ENCODE results near the gene RNPC3.

RNPC3 gene, protein sequence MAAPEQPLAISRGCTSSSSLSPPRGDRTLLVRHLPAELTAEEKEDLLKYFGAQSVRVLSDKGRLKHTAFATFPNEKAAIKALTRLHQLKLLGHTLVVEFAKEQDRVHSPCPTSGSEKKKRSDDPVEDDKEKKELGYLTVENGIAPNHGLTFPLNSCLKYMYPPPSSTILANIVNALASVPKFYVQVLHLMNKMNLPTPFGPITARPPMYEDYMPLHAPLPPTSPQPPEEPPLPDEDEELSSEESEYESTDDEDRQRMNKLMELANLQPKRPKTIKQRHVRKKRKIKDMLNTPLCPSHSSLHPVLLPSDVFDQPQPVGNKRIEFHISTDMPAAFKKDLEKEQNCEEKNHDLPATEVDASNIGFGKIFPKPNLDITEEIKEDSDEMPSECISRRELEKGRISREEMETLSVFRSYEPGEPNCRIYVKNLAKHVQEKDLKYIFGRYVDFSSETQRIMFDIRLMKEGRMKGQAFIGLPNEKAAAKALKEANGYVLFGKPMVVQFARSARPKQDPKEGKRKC

DNA sequence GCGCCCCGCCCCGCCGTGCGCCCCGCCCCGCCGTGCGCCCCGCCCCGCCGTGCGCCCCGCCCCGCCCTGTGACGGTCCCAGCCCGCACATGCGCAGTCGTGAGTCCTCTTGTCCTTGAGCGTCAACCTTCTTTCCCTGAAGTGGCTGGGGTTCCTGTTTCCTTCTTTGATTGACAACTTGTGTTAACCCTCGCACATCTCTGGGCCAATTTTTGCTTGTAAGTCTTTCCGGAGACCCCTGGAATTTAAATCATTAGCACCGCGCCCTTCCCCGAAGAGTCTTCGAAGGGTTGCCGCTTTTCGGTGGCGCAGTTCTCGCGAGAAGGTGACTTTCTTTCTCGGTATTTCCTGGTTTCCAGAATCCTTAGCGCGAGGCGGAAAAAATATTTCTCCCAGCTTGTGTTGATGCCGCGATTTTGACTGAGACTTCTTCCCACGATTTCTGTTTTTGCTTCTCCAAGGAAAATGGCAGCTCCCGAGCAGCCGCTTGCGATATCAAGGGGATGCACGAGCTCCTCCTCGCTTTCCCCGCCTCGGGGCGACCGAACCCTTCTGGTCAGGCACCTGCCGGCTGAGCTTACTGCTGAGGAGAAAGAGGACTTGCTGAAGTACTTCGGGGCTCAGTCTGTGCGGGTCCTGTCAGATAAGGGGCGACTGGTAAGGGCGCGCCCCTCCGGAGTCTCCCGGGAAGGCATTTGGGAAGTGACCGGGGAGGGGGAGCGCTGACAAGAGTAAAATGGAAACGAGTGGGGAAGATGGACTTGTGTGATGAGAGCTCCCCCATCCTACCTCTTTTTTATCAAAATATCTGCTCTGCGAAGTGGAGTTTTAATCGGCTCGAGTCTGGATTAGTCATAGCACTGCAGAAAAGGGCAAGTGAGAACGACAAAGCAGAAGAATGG, at the start of gene RNPC3:
TSS of gene RNPC3 (plus strand) at position 93 of the 901 bp plus-strand sequence. CDS start at position 465, 372 bp downstream.
- Histone ChIP-seq H3K4me3 (ENCODE audit: low read length) (peak within 1 kb of the TSS; percentile 74), H3K4me1 (ENCODE audit: insufficient read depth, low read length) (peaks cover 16% of the 10 kb centered on the region), H3K27me3 (ENCODE audit: insufficient read depth, low read length) (no peaks in the 10 kb centered on the region), H3K9me3 (ENCODE audit: low read length) (peaks cover 2% of the 10 kb centered on the region), H3K36me3 (ENCODE audit: insufficient read depth, low read length) (peaks cover 20% of the 10 kb centered on the region), H2AFZ (ENCODE audit: low read depth, low read length) (peak within 1 kb of the TSS; percentile 67)

DNA sequence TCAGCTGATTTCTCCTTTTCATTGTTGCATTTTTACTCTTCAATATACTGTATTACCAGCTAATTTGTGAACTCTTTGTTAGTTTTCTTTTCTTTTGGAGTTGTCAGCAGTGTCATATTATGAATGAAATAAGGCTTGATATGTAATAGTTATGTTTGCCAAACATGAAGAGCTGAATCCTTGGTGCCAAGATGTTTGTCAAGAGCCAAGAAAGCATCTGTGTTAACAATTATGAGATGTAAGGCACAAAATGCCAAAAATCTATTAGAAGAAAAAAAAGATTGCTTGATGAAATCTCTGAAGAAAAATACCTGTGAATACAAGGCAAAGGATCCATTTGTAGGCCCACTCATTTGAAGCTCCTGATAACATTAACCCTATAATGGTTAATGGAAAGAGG, 48.4 kb upstream of the RNPC3 start:
- H2AFZ ChIP-seq (ENCODE audit: low read depth, low read length): no peak overlapping the region
- H3K4me3 ChIP-seq (ENCODE audit: low read length): no peak overlapping the region
- H3K4me1 ChIP-seq (ENCODE audit: insufficient read depth, low read length): no peaks in the 10 kb centered on the region
- H3K27me3 ChIP-seq (ENCODE audit: insufficient read depth, low read length): no peaks in the 10 kb centered on the region
- no peaks in the 10 kb centered on the region for H3K9me3 ChIP-seq (ENCODE audit: low read length)
- H3K36me3 ChIP-seq (ENCODE audit: insufficient read depth, low read length): no peaks in the 10 kb centered on the region

DNA sequence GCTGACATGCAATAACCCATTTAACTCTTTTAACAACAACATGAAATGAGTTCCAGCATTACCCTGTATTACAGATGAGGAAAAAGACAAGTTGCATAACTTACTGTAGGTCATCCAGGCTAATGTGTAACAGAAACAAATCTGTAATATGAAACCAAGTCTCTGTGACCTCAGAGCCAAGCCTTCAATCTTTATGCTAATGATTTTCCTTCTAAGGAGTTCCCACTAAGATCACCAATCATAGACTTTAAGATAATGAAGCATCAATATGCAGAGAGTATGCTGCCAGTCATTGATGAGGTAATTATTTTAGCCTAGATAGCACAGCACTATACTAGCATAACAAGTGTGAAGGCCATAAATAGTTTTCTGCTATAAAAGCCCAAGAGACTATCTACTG, 35.6 kb upstream of the RNPC3 start:
- no peaks in the 10 kb centered on the region for H3K4me1 ChIP-seq (ENCODE audit: insufficient read depth, low read length)
- H3K4me3 ChIP-seq (ENCODE audit: low read length): no peak overlapping the region
- no peaks in the 10 kb centered on the region for H3K27me3 ChIP-seq (ENCODE audit: insufficient read depth, low read length)
- no peaks in the 10 kb centered on the region for H3K9me3 ChIP-seq (ENCODE audit: low read length)
- no peak overlapping the region for H2AFZ ChIP-seq (ENCODE audit: low read depth, low read length)
- H3K36me3 ChIP-seq (ENCODE audit: insufficient read depth, low read length): no peaks in the 10 kb centered on the region

DNA sequence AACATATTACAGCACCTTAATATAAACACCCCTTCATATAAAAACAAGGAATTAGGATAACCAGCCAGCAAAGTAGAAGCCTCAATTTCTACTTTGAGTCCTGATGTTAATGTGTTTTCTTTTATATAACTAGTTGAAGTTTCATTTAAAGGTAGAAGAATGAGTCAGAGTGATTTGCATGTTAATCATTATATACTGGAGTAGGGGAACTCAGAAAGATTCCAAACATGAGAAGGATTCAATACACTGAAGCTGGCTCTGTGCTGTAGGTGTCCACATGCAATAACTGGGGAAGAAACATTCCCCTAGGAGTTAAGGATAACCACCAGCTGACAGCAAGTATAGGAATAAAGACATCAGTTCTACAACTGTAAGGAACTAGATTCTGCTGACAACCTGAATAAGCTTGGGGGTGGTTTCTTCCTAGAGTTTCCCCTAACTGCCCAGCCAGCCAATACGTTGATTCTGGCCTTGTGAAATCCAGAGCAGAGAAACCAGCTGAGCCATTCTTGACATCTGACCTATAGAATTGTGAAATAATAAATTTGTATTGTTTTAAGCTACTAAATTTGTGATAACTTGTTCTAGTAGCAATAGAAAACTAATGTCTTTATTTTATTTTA, 33.4 kb upstream of the RNPC3 start:
- no peaks in the 10 kb centered on the region for H3K9me3 ChIP-seq (ENCODE audit: low read length)
- no peaks in the 10 kb centered on the region for H3K36me3 ChIP-seq (ENCODE audit: insufficient read depth, low read length)
- no peak overlapping the region for H3K4me3 ChIP-seq (ENCODE audit: low read length)
- H2AFZ ChIP-seq (ENCODE audit: low read depth, low read length): no peak overlapping the region
- H3K27me3 ChIP-seq (ENCODE audit: insufficient read depth, low read length): no peaks in the 10 kb centered on the region
- no peaks in the 10 kb centered on the region for H3K4me1 ChIP-seq (ENCODE audit: insufficient read depth, low read length)

DNA sequence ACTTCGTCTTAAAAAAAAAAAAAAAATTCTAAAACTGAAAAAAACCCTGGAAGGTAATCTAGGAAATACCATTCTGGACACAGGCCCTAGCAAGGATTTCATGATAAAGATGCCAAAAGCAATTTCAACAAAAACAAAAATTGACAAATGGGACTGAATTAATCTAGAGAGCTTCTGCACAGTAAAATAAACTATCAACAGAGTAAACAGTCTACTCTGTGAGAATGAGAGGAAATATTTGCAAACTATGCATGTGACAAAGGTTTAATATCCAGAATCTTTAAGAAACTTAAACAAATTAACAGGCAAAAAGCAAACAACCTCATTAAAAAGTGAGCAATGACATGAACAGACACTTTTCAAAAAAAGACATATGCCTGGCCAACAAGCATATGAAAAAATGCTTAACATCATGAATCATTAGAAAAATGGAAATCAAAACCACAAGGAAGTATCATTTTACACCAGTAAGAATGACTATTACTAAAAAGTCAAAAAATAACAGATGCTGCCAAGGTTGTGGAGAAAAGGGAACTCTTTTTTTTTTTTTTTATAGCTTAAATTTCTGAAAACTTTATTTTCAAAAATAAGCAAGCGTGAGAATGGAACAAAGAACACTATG, 29.4 kb upstream of the RNPC3 start:
- no peaks in the 10 kb centered on the region for H3K27me3 ChIP-seq (ENCODE audit: insufficient read depth, low read length)
- H3K4me3 ChIP-seq (ENCODE audit: low read length): no peak overlapping the region
- no peaks in the 10 kb centered on the region for H3K36me3 ChIP-seq (ENCODE audit: insufficient read depth, low read length)
- H3K9me3 ChIP-seq (ENCODE audit: low read length): no peaks in the 10 kb centered on the region
- no peak overlapping the region for H2AFZ ChIP-seq (ENCODE audit: low read depth, low read length)
- H3K4me1 ChIP-seq (ENCODE audit: insufficient read depth, low read length): no peaks in the 10 kb centered on the region

DNA sequence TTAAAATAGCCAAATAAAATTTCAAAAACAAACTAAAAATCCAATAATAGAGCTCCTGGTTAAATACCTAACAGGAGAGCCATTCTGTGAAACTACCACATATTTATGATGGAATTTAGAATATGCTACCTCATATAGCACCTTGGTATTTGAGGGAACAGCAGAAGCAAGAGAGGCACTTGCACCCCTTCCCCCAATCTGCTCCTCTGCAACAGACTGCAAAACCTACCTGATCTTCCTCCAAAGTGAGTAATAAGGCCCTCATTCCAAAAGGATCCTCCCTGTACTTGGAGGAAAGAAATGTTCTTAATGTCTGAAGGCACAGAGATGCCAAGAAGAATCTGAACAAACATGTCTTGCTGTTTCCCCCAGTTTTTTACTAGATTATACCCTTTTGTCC, 28.1 kb upstream of the RNPC3 start:
- Histone ChIP-seq H3K4me3 (ENCODE audit: low read length) (no peak overlapping the region), H2AFZ (ENCODE audit: low read depth, low read length) (no peak overlapping the region), H3K9me3 (ENCODE audit: low read length) (no peaks in the 10 kb centered on the region), H3K36me3 (ENCODE audit: insufficient read depth, low read length) (no peaks in the 10 kb centered on the region), H3K27me3 (ENCODE audit: insufficient read depth, low read length) (no peaks in the 10 kb centered on the region), H3K4me1 (ENCODE audit: insufficient read depth, low read length) (no peaks in the 10 kb centered on the region)

DNA sequence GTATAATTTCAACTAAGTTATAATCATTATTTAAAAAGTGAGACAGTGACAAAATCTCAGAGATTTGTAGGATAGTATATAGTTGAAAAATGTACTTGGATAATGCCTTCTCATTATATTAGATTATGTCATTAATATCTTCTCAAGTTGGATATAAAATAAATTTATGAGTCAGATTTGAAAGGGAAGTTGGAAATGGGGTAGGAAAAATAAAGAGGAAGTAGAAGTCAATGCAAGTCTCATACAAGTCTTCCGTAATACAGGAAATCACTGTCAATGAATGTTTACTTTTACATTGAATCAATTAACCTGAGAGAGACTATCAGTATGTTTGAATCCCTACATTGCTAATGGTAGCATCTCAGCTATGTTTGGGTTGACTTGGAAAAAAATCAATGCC, 16.2 kb upstream of the RNPC3 start:
- Histone ChIP-seq H3K4me1 (ENCODE audit: insufficient read depth, low read length) (peaks cover 1% of the 10 kb centered on the region), H3K4me3 (ENCODE audit: low read length) (no peak overlapping the region), H3K27me3 (ENCODE audit: insufficient read depth, low read length) (no peaks in the 10 kb centered on the region), H3K9me3 (ENCODE audit: low read length) (no peaks in the 10 kb centered on the region), H3K36me3 (ENCODE audit: insufficient read depth, low read length) (no peaks in the 10 kb centered on the region), H2AFZ (ENCODE audit: low read depth, low read length) (no peak overlapping the region)

DNA sequence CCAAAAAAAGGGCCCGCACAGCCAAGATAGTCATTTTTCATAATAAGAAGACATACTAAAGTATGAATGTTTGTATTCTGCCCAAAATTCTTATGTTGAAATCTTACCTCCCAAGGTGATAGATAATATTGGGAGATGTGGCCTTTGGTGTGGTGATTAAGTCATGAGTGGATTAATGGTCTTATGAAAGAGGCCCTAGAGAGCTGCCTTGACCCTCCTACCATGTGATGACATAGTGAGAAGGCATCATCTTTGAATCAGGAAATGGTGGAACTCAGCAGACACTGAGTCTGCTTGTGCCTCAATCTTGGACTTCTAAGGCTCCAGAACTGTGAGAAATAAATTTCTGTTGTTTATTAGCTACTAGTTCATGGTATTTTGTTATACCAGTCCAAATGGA, 11.8 kb upstream of the RNPC3 start:
- H3K4me3 ChIP-seq (ENCODE audit: low read length): no peak overlapping the region
- no peaks in the 10 kb centered on the region for H3K27me3 ChIP-seq (ENCODE audit: insufficient read depth, low read length)
- no peaks in the 10 kb centered on the region for H3K36me3 ChIP-seq (ENCODE audit: insufficient read depth, low read length)
- H3K4me1 ChIP-seq (ENCODE audit: insufficient read depth, low read length): no peaks in the 10 kb centered on the region
- H3K9me3 ChIP-seq (ENCODE audit: low read length): no peaks in the 10 kb centered on the region
- H2AFZ ChIP-seq (ENCODE audit: low read depth, low read length): no peak overlapping the region

DNA sequence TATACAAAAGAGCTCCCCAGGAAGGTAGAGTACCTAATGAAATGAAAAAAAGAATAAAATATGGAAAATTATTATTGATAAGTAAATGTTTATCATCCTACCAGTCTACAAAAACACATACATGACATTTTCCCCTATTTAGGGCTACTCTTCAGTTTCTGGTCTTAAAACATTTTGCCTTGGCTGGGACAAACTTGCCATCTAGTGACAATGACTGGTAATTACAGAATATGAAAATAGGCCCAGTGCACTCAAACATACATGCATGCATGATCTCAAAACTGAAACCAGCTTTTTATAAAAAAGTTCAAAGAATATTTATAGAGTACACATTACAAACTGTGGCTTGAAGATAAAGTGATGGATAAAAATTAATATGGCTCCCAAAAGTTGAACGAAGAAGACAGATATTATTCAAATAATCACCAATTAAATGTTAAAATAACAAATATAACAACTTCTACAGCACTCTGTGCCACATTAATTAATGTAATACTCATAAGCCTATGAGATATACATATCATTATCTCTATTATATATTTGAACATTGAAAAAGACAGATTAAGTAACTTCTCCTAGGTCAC, 10.5 kb upstream of the RNPC3 start:
- Histone ChIP-seq H3K36me3 (ENCODE audit: insufficient read depth, low read length) (no peaks in the 10 kb centered on the region), H3K4me1 (ENCODE audit: insufficient read depth, low read length) (no peaks in the 10 kb centered on the region), H3K9me3 (ENCODE audit: low read length) (no peaks in the 10 kb centered on the region), H2AFZ (ENCODE audit: low read depth, low read length) (no peak overlapping the region), H3K27me3 (ENCODE audit: insufficient read depth, low read length) (no peaks in the 10 kb centered on the region), H3K4me3 (ENCODE audit: low read length) (no peak overlapping the region)

DNA sequence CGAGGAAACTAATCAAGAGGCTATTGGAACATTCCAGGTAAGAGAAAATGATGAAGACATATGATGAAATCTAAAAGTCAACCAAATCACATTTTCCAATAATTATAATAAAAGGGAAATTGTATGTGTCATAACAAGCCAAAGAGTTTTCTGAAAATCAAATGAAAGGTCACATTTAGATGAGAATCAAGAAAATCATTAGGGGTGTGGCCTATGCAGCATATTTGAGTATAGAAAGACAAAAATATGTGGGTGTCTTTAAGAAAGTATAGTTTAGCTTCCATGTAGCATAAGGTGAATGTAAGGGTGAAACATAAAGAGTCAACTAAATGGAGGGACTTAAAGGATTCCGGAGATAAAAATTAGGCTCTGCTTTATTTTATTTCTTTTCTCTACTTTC, 9.2 kb upstream of the RNPC3 start:
- Histone ChIP-seq H2AFZ (ENCODE audit: low read depth, low read length) (no peak overlapping the region), H3K9me3 (ENCODE audit: low read length) (no peaks in the 10 kb centered on the region), H3K4me1 (ENCODE audit: insufficient read depth, low read length) (no peaks in the 10 kb centered on the region), H3K4me3 (ENCODE audit: low read length) (no peak overlapping the region), H3K27me3 (ENCODE audit: insufficient read depth, low read length) (no peaks in the 10 kb centered on the region), H3K36me3 (ENCODE audit: insufficient read depth, low read length) (no peaks in the 10 kb centered on the region)

DNA sequence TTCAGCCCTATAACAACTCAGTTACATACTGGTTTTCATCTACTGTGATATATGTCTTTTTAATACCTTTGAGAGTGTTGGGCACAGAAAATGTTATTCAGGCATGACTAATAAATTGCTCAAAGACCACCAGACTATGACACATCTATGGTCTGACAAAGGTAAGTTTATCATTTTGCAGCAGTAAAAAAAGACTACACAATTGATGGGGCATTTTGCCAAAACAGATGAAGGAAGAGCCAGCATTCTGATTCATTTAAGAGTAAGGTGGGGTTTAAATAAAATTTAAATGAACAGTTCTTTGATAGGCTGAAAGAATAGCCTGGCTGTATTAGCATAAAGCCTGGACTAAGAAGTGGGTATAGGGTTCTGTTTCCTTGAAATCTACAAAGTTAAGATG, 8.8 kb upstream of the RNPC3 start:
- H3K27me3 ChIP-seq (ENCODE audit: insufficient read depth, low read length): no peaks in the 10 kb centered on the region
- no peak overlapping the region for H2AFZ ChIP-seq (ENCODE audit: low read depth, low read length)
- H3K36me3 ChIP-seq (ENCODE audit: insufficient read depth, low read length): no peaks in the 10 kb centered on the region
- H3K4me3 ChIP-seq (ENCODE audit: low read length): no peak overlapping the region
- no peaks in the 10 kb centered on the region for H3K9me3 ChIP-seq (ENCODE audit: low read length)
- H3K4me1 ChIP-seq (ENCODE audit: insufficient read depth, low read length): no peaks in the 10 kb centered on the region

DNA sequence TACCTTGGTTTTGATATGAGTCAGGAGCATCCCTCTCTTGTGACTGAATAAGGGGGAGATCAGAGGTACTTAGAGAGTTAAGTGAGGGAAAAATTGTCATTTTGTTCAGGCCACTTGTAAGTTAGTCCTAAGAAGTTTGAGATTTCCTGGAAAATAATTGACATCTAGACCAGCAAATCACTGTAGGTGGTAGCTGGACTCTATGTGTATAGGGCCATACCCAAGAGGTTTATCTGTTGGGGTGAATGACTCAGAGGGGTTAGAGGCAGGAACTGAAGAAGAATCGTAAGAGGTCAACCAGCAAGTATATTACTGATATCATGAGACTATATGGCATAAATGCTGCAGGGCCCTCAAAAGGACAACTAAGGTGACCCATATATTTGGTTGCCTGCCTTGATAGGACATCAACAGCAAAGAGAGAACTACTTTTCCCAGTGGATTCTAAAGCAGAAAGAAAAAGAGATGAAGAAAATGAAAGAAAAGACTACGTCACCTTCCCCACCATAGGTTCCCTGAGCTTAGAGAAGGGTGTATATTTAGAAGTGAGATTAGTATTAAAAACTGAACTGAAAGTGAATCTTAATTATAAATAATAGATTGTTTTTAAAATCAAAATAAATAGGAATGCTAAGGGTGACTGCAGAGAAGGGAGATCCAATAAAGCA, 8.0 kb upstream of the RNPC3 start:
- no peaks in the 10 kb centered on the region for H3K9me3 ChIP-seq (ENCODE audit: low read length)
- H3K4me3 ChIP-seq (ENCODE audit: low read length): no peak overlapping the region
- no peaks in the 10 kb centered on the region for H3K4me1 ChIP-seq (ENCODE audit: insufficient read depth, low read length)
- H3K27me3 ChIP-seq (ENCODE audit: insufficient read depth, low read length): no peaks in the 10 kb centered on the region
- no peaks in the 10 kb centered on the region for H3K36me3 ChIP-seq (ENCODE audit: insufficient read depth, low read length)
- no peak overlapping the region for H2AFZ ChIP-seq (ENCODE audit: low read depth, low read length)
